BLaER1 treated with 17β-estradiol and CSF1 and Interleukin-3, amounts not matched to agents 10 nM and 100 nM (cell line): ENCODE results near the gene ZNF394.

Experiments
- H3K27ac ChIP-seq, 11 experiments: shearing (Covaris generic); formaldehyde crosslinking; 2 replicates each; pipeline ENCODE4 v1.8.1; 2022
- H3K27me3 ChIP-seq, 11 experiments: shearing (Covaris generic); formaldehyde crosslinking; 2 replicates each; pipeline ENCODE4 v1.8.1; 2022
- H3K36me3 ChIP-seq, 11 experiments: shearing (Covaris generic); formaldehyde crosslinking; 2 replicates each; pipeline ENCODE4 v1.8.1; 2022
- H3K4me1 ChIP-seq, 10 experiments: shearing (Covaris generic); formaldehyde crosslinking; 2 replicates each; pipeline ENCODE4 v1.8.1; 2022
- H3K4me2 ChIP-seq, 11 experiments: shearing (Covaris generic); formaldehyde crosslinking; 2 replicates each; pipeline ENCODE4 v1.8.1; 2022
- H3K4me3 ChIP-seq, 10 experiments: shearing (Covaris generic); formaldehyde crosslinking; 2 replicates each; pipeline ENCODE4 v1.8.1; 2022
- H3K9ac ChIP-seq, 11 experiments: shearing (Covaris generic); formaldehyde crosslinking; 2 replicates each; pipeline ENCODE4 v1.8.1; 2022
- H3K9me3 ChIP-seq, 11 experiments: shearing (Covaris generic); formaldehyde crosslinking; replicated peaks in 1 of 11; 2 replicates each; pipeline ENCODE4 v1.8.1; 2022
- H4K20me1 ChIP-seq, 11 experiments: shearing (Covaris generic); formaldehyde crosslinking; 2 replicates each; pipeline ENCODE4 v1.8.1; 2022
- Cebpa-rat ChIP-seq, 11 experiments: shearing (Covaris generic); IDR thresholded peaks; 2 replicates each; pipeline ENCODE4 v1.8.1; 2022

The ZNF394 gene

DNA sequence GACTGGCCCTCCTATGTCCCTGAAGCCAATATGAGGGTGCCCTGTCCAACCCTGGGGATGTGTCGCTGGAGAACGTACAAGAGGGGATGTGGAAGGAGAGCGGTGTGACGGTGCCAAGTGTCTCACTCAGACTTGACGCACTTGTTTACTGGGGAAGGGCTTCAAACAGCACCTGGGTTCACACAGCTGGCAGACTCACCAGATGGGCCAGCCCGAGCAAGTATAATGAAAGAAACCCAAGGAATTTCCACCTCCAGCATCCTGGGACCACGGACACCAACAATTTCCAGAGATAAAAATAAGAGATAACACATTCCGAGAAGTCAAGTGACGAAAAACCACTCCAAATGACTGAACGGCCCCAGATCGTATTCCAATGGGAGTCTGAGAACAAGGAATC is 39.4 kb downstream of the ZNF394 start:
- Histone ChIP-seq H3K27ac (no peak overlapping the region), H3K4me2 (no peak overlapping the region), H3K4me1 (peaks cover 22 to 48% (median 31%) of the 10 kb centered on the region in 10 experiments), H4K20me1 (peaks cover 74 to 95% (median 85%) of the 10 kb centered on the region in 11 experiments), H3K27me3 (no peaks in the 10 kb centered on the region), H3K9me3 (no peaks in the 10 kb centered on the region), H3K36me3 (peaks cover 84 to 94% (median 90%) of the 10 kb centered on the region in 11 experiments), H3K4me3 (no peak overlapping the region), H3K9ac (0 out of 22 replicates have a peak overlapping the region, but pooled peaks of 2 of the 11 experiments have one; percentile 3 to 8)
- TF ChIP-seq Cebpa-rat (IDR thresholded peaks at IDR 0.05) = no peak

DNA sequence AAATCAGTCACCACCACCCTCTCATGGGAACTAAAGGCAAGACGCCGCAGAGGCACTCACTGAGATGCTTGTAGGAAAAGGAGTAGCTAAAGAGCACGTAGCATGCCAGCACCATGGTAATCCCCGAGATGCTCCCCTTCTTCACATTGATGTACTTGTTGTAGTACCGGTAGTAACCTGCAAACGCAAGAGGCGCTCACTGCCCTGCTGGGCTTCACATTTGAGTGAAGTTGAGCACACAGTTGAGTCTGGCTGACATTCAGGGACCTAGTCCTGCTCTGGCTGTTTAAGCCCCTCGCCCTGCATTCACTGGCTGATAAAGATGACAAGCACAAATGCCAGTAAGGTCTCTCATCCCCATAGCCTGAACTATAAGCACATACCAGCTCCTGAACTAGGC is 41.0 kb downstream of the ZNF394 start:
- no peak overlapping the region for H3K9ac ChIP-seq
- no peak overlapping the region for H3K27ac ChIP-seq
- peaks cover 98 to 100% (median 99%) of the 10 kb centered on the region in 11 experiments for H3K36me3 ChIP-seq
- no peak overlapping the region for H3K4me3 ChIP-seq
- no peaks in the 10 kb centered on the region for H3K27me3 ChIP-seq
- H3K4me2 ChIP-seq = no peak overlapping the region
- H4K20me1 ChIP-seq = peaks cover 87 to 100% (median 100%) of the 10 kb centered on the region in 11 experiments
- TF ChIP-seq Cebpa-rat (IDR thresholded peaks at IDR 0.05) = no peak
- peaks cover 10 to 37% (median 20%) of the 10 kb centered on the region in 10 experiments for H3K4me1 ChIP-seq
- H3K9me3 ChIP-seq = no peaks in the 10 kb centered on the region

DNA sequence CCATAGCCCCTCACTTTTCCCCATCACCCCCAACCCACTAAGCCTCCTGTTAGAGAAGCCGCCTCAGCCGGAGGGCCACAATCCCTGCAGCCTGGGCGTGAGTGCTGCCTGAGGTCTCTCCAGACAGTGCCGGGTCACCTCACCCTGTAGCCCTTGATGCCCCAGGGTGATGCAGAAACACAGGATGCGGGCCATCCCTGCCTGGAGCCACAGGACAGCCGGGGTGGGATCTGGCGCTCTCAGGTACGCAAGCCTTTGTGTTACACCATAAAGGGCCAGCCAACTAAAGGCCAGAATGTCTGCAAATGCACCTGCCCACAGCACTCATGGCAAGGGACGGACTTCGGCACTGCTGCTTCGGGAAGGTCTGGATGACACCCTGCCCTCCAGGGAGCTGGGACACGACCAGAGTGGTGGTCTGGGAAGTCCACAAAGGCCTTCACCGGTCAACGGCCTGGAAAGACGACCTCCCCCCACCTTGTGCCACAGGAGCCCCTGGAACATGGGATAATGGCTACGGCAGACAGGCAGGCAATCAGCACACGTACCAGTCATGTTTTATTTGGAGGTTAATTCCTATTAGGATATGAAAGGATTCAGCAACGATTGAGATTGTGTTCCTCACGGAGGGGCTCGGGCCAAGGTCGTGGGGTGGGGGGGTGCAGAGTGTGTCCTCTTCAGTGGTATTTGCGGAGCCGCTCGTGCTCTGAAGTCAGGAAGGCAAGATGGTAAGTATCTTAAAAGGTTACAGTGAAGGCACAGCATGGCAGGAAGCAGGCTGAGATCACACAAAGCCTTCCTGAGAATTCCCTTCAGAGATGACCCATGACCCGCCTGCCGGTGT is 42.2 kb downstream of the ZNF394 start:
- Histone ChIP-seq H3K9ac (0 out of 22 replicates have a peak overlapping the region, but pooled peaks of 2 of the 11 experiments have one; percentile 20 to 28), H3K27ac (no peak overlapping the region), H4K20me1 (peaks cover 89 to 100% (median 100%) of the 10 kb centered on the region in 11 experiments)

DNA sequence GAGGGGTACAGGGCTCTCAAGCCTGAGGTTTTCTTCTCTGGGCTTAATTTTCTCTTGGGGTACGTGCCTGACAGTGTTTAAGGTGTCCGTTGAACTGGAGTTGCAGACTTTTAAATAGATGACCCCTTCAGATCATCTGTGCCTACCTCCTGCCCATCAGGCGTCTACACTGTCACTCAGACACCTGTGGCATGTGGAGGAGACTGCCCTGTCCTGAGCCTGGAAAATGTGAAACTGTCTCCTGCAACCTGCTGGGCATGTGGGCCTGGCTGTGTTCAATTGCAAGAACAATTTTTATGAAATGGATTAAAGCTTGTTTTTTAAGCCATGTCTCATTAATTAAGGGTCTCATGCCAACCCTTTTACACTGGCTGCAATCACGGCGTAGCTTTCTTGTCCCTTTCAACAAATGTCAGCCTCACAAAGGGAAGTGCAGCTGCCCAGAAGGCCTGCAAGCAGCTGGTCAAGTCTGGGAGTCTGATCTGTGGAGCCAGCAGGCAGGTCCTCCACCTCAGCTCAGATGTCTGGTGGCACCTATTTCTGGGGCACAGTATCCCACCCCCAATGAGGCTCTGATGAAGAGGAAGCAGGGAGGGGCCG is 42.9 kb downstream of the ZNF394 start:
- Histone ChIP-seq H3K9ac (no peak overlapping the region), H3K9me3 (no peaks in the 10 kb centered on the region), H3K27me3 (no peaks in the 10 kb centered on the region), H4K20me1 (peaks cover 88 to 100% (median 100%) of the 10 kb centered on the region in 11 experiments), H3K36me3 (peaks cover 99 to 100% (median 100%) of the 10 kb centered on the region in 11 experiments), H3K27ac (no peak overlapping the region), H3K4me2 (no peak overlapping the region), H3K4me1 (peaks cover 0 to 20% (median 12%) of the 10 kb centered on the region in 10 experiments; a peak in 11 of 20 replicates), H3K4me3 (no peak overlapping the region)
- no peak for TF ChIP-seq Cebpa-rat (IDR thresholded peaks at IDR 0.05)

More for the DNA sequence above, 42.2 kb downstream of the ZNF394 start:
- TF ChIP-seq Cebpa-rat (IDR thresholded peaks at IDR 0.05) = no peak
- Histone ChIP-seq H3K4me3 (no peak overlapping the region), H3K27me3 (no peaks in the 10 kb centered on the region), H3K36me3 (peaks cover 98 to 100% (median 99%) of the 10 kb centered on the region in 11 experiments), H3K4me2 (no peak overlapping the region), H3K4me1 (peaks cover 4 to 25% (median 12%) of the 10 kb centered on the region in 10 experiments; a peak in 17 of 20 replicates), H3K9me3 (no peaks in the 10 kb centered on the region)

DNA sequence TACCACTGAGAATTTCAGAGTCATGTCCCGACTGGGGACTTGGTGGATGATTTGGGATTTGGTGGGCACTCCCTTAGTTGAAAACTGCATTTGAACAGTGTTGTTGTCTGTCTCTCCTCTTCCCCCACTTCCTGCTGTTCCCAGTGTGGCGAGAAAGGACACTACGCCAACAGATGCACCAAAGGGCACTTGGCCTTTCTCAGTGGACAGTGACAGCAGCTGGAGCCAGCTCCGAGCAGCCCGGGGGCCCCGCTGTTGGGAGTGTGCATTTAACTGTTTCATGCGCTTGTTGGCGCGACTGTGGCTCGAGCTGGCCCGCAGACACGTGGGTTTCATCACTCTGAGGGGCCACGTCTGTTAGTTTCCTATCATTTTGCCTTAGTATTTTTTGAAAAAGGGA is 43.8 kb downstream of the ZNF394 start:
- H3K4me2 ChIP-seq = no peak overlapping the region
- no peaks in the 10 kb centered on the region for H3K9me3 ChIP-seq
- peaks cover 85 to 100% (median 100%) of the 10 kb centered on the region in 11 experiments for H4K20me1 ChIP-seq
- TF ChIP-seq Cebpa-rat (IDR thresholded peaks at IDR 0.05) = no peak
- peaks cover 98 to 100% (median 100%) of the 10 kb centered on the region in 11 experiments for H3K36me3 ChIP-seq
- H3K9ac ChIP-seq = no peak overlapping the region; a peak in 1 of 22 replicates
- peaks cover 0 to 16% (median 9%) of the 10 kb centered on the region in 10 experiments; a peak in 9 of 20 replicates for H3K4me1 ChIP-seq
- H3K27me3 ChIP-seq = no peaks in the 10 kb centered on the region
- H3K27ac ChIP-seq = no peak overlapping the region
- no peak overlapping the region for H3K4me3 ChIP-seq

DNA sequence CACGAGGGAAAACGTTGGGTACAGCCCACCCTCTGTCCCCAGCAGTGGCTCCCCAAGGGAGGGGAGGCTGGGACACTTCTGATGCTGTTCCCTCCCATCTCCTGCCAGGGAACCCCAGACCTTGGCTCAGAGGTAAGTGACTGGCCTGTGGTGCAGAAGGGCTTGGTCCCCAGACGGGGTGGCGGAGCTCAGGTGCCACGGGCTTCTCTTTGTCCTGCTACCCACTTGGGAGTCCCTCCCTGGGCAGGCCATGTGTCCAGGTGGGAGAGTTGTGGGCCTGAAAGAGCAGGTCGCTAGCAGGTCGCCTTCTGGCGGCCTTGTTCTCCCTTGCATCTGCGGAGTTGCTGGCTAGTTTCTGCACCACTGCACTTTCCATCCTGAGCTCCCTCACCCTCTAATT is 44.2 kb downstream of the ZNF394 start:
- no peak overlapping the region for H3K4me3 ChIP-seq
- no peaks in the 10 kb centered on the region for H3K27me3 ChIP-seq
- no peak overlapping the region for H3K4me2 ChIP-seq
- H3K4me1 ChIP-seq = peaks cover 0 to 13% (median 8%) of the 10 kb centered on the region in 10 experiments; a peak in 8 of 20 replicates
- H3K9ac ChIP-seq = no peak overlapping the region
- peaks cover 98 to 100% (median 100%) of the 10 kb centered on the region in 11 experiments for H3K36me3 ChIP-seq
- TF ChIP-seq Cebpa-rat (IDR thresholded peaks at IDR 0.05) = no peak
- peaks cover 84 to 100% (median 100%) of the 10 kb centered on the region in 11 experiments for H4K20me1 ChIP-seq
- H3K27ac ChIP-seq = no peak overlapping the region
- H3K9me3 ChIP-seq = no peaks in the 10 kb centered on the region

DNA sequence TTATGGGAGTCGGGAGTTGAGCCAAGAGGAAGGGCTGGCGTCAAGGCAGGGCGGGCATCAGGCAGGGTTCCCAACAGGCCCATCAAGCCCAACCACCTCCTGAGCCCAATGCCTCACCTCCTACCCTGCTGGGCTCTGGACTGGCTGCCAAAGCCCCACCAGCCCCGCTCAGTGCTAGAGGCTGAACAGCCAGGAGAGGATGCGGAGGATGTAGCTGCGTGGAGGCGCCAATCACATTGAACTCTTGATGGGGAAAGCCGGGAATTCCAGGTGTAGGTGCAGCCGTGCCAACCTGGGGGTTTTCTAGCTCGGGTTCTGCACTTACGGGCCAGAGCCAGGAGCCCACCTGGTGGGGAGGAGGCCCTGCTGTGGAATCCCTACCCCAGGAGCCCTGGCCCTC is 47.0 kb downstream of the ZNF394 start:
- Histone ChIP-seq H3K4me1 (0 out of 20 replicates have a peak, but pooled peaks cover 0 to under 1% (median 0%) of the 10 kb centered on the region in 10 experiments), H3K9me3 (no peaks in the 10 kb centered on the region), H4K20me1 (peaks cover 71 to 100% (median 99%) of the 10 kb centered on the region in 11 experiments), H3K27me3 (no peaks in the 10 kb centered on the region), H3K9ac (no peak overlapping the region), H3K4me3 (no peak overlapping the region), H3K36me3 (peaks cover 98 to 100% (median 100%) of the 10 kb centered on the region in 11 experiments), H3K27ac (no peak overlapping the region), H3K4me2 (no peak overlapping the region)
- TF ChIP-seq Cebpa-rat (IDR thresholded peaks at IDR 0.05) = no peak

DNA sequence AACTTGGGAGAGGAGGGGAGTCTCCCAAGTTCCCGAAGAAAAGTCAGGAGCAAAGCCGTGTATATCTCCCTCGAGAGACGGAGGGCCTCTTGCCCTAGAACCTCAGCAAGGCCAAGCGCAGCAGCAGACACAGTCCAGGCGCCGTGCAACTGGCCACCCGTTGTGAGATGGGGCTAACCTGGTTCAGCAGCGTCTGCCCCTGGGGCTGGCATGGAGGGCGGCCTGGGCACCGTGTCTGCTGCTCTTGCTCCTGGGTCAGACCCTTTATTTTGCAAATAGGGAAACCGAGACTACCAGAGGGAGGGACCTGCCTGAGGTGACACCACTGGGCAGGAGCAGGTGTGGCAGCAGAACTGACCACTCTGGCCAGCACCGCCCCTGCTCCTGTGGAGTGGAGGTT is 47.5 kb downstream of the ZNF394 start:
- no peaks in the 10 kb centered on the region for H3K9me3 ChIP-seq
- no peak for TF ChIP-seq Cebpa-rat (IDR thresholded peaks at IDR 0.05)
- H3K27ac ChIP-seq = no peak overlapping the region
- H3K36me3 ChIP-seq = peaks cover 98 to 100% (median 100%) of the 10 kb centered on the region in 11 experiments
- H3K4me3 ChIP-seq = no peak overlapping the region
- H3K4me2 ChIP-seq = no peak overlapping the region
- no peaks in the 10 kb centered on the region for H3K4me1 ChIP-seq
- H3K9ac ChIP-seq = no peak overlapping the region
- H3K27me3 ChIP-seq = no peaks in the 10 kb centered on the region
- H4K20me1 ChIP-seq = peaks cover 71 to 100% (median 98%) of the 10 kb centered on the region in 11 experiments

DNA sequence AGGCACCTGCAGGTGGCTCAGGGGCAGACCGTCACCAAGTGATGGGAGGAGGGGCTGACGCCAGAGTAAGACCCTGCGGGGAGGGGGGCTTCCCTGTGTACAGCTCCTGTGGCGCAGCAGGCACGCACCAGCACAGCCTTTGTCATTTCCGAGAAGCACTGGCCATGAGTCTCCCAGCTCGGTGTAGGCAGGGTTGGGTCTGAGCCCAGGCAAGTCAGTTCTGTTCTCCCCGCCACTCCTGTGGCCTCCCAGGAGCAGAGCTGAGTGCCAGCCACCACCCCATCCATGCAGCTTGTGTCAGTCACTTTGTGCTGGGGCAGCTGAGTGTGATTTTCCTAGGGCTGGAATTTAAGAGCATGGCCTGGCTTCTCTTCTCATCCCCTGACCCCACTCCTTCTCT is 48.1 kb downstream of the ZNF394 start:
- H3K36me3 ChIP-seq = peaks cover 98 to 100% (median 100%) of the 10 kb centered on the region in 11 experiments

More for the DNA sequence above, 48.1 kb downstream of the ZNF394 start:
- Histone ChIP-seq H3K4me3 (no peak overlapping the region), H3K4me1 (no peaks in the 10 kb centered on the region), H3K27me3 (no peaks in the 10 kb centered on the region), H3K4me2 (no peak overlapping the region), H3K9me3 (no peaks in the 10 kb centered on the region), H4K20me1 (peaks cover 66 to 99% (median 93%) of the 10 kb centered on the region in 11 experiments), H3K9ac (no peak overlapping the region), H3K27ac (no peak overlapping the region)
- no peak for TF ChIP-seq Cebpa-rat (IDR thresholded peaks at IDR 0.05)
